HS-5 (cell line): Measurements from ENCODE around the gene TMPRSS2.
"Not testable (repeated sequence)": the region's sequence is repeated elsewhere in the genome, so short reads cannot be mapped to it uniquely, and the experiment has no call there.

Experiments
- DNase-seq: peaks from one replicate; pipeline ENCODE4 v3.0.0-alpha.2; 2012; ENCODE audit warnings: low read depth

Gene TMPRSS2

DNA sequence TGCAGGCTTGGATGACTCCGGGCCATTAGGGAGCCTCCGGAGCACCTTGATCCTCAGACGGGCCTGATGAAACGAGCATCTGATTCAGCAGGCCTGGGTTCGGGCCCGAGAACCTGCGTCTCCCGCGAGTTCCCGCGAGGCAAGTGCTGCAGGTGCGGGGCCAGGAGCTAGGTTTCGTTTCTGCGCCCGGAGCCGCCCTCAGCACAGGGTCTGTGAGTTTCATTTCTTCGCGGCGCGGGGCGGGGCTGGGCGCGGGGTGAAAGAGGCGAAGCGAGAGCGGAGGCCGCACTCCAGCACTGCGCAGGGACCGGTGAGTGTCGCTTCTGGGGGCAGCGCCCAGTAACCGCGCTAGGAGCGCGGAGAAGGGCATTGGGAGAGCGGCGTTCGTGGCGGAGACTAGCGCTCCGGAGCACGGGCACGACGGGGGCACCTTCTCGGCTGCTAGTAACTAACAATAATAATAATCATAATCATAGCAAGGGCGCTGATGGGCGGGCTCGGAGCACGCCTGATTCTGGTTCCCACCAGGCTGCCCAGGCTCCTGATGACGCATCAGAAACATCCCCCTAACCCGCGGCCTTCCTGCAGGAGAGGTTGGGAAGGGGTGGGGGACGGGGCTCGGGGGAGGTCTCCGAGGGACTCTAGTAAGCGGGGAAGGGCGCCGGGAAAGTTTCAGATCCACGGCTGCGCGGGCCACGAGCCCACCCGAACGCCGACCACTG is 81.8 kb downstream of the TMPRSS2 start, which contains the start of gene MX1:
Gene MX1, plus strand, starts transcription at position 286 of the 722 bp plus-strand sequence. CDS start 5,832 bp downstream, outside the sequence.
- DNase-seq = no peak

GRCh38 chr21:41425588-41425953 is 82.4 kb downstream of the TMPRSS2 start:
- no peak for DNase-seq

GRCh38 chr21:41423305-41423636 is 84.7 kb downstream of the TMPRSS2 start:
- not testable (repeated sequence) for DNase-seq

DNA sequence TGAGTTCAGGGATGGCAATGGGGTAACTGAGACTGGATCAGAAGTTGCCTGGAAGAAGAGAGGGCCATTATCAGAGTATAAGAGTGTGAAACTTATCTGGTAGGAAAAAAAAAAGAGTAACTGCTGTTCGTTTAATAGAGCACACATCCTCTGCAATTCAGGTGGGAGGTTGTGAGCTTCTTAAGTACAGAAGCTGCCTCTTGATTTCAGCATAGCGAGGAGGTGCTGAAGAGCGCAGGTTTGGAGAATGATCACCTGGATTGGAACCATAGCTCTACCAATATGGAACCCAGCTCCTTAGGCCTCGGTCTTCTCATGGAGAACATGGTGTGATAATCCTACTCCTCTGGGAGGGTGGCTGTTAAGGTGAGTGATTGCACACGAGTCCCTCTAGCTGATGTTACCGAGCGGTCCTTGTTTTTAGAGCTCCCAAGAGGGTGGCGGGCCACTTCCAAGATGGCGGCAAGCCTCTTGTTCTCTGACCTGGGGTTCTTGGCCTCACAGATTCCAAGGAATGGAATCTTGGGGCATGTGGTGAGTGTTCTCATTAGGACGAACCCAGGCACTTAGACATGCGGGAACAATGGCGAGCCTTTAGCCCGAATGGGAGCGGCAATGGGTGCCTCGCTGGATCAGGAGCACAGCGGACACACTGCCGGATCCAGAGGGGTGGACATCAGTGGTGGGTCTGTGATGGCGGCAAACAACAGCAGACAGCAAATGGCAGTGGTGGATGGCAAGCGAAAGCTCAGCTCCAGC is 85.2 kb downstream of the TMPRSS2 start:
- no peak for DNase-seq

DNA sequence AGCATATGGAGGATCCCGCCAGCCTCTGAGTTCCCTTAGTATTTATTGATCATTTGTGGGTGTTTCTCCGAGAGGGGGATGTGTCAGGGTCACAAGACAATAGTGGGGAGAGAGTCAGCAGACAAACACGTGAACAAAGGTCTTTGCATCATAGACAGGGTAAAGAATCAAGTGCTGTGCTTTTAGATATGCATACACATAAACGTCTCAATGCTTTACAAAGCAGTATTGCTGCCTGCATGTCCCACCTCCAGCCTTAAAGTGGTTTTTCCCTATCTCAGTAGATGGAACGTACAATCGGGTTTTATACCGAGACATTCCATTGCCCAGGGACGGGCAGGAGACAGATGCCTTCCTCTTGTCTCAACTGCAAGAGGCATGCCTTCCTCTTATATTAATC is 87.0 kb downstream of the TMPRSS2 start:
- not testable (repeated sequence) for DNase-seq

DNA sequence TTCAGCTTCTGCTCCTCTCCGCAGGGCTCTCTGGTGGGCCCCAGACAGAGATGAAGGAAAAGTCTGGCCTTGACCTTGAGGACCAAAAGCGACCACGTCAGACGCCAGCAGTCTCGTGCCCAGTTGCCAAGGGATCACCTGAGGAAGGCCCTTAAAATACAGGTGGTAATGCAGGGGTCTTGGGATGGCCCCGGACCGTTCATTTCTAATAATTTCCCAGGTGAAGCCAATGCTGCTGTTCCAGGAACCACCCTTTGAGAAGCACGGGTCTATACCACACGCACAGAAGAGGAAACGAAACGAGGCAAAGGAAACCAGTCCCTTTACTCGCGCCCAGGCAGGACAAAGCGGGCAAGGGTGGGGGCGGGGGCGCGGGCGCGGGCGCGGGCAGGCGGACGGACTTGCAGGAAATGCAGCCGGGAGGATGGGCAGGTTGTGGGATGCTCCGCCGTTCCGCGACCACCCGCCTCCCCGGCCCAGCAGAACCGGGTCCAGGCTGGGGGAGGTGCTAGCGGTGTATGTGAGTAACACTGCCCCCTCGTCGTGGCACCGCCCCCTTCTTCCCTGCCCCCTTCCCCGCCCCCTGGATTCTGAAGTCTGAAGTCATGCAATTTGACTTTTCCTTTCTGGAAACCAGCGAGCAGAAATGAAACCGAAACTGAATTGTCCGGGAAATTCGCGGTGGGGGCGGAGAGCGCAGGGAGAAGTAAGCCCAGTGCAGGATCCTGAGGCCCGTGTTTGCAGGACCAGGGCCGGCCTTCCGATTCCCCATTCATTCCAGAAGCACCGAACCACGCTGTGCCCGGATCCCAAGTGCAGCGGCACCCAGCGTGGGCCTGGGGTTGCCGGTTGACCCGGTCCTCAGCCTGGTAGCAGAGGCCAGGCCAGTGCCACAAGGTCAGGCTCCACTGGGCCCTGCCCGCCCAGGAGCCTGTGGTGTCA is 87.8 kb downstream of the TMPRSS2 start:
- peak; percentile 58 for DNase-seq

DNA sequence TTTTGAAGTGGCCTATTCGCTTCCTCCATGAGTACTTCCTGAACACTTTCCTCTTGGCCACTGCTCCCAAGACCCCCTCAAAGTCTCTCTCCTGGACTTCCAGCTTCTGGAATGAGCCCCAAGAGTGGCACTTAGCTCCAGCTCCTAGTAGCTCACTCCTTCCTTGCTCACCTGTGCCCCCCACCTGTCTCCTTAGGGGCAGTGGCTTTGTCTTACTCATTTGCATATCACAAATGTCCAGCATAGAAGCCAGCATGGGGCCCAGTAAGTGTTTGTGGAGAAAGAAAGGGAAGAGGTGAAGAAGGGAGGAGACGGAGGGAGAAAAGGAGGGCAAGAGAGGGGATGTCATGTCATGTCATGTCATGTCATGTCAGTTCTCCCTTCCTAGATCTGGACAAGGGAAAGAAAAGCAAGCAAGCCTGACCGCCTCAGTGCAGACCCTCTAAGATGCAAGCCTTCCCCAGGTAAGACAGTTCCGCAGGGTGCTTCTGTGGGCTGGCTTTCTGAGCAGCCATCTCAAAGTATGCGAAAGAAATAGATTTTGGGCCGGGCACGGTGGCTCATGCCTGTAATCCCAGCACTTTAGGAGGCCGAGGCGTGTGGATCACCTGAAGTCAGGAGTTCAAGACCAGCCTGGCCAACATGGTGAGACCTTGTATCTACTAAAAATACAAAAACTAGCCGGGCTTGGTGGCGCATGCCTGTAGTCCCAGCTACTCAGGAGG is 88.8 kb downstream of the TMPRSS2 start:
- no peak for DNase-seq

GRCh38 chr21:41418393-41418792 is 89.6 kb downstream of the TMPRSS2 start:
- no peak for DNase-seq

GRCh38 chr21:41417505-41417904 is 90.5 kb downstream of the TMPRSS2 start:
- DNase-seq = not testable (repeated sequence)
